ENCODE results near the gene MOCS1.

Gene MOCS1

GRCh38 chr6:39873439-39873838 lies 60.8 kb downstream of the MOCS1 start:
- Mint-ChIP-seq H3K9me3 (no peaks in the 10 kb centered on the region), H3K4me1 (ENCODE audit: low read depth) (no peaks in the 10 kb centered on the region), H3K36me3 (ENCODE audit: low read depth) (no peaks in the 10 kb centered on the region), H3K27me3 (peaks cover 5% of the 10 kb centered on the region), H3K27ac (no peak overlapping the region), H3K4me3 (no peak overlapping the region)
- no peak for DNase-seq

- Mint-ChIP-seq H3K27ac (no peak overlapping the region), H3K4me1 (ENCODE audit: low read depth) (no peaks in the 10 kb centered on the region), H3K27me3 (peaks cover 5% of the 10 kb centered on the region), H3K4me3 (no peak overlapping the region), H3K36me3 (ENCODE audit: low read depth) (no peaks in the 10 kb centered on the region), H3K9me3 (no peaks in the 10 kb centered on the region)
- no peak for DNase-seq
These were observed 63.3 kb downstream of the MOCS1 start for GRCh38 chr6:39870950-39871349.

- DNase-seq, result no peak
- no peak overlapping the region for H3K4me3 Mint-ChIP-seq
- H3K27me3 Mint-ChIP-seq, result peaks cover 10% of the 10 kb centered on the region
- H3K9me3 Mint-ChIP-seq, result no peaks in the 10 kb centered on the region
- H3K36me3 Mint-ChIP-seq (ENCODE audit: low read depth), result no peaks in the 10 kb centered on the region
- H3K4me1 Mint-ChIP-seq (ENCODE audit: low read depth), result no peaks in the 10 kb centered on the region
- no peak overlapping the region for H3K27ac Mint-ChIP-seq
These were observed 66.7 kb downstream of the MOCS1 start for GRCh38 chr6:39867592-39867991.

- Mint-ChIP-seq H3K27ac (no peak overlapping the region), H3K36me3 (ENCODE audit: low read depth) (no peaks in the 10 kb centered on the region), H3K4me1 (ENCODE audit: low read depth) (no peaks in the 10 kb centered on the region), H3K27me3 (peaks cover 10% of the 10 kb centered on the region), H3K9me3 (no peaks in the 10 kb centered on the region), H3K4me3 (no peak overlapping the region)
- DNase-seq, result peak; percentile 61
These were observed 69.0 kb downstream of the MOCS1 start for GRCh38 chr6:39865011-39865888.

- no peak overlapping the region for H3K27ac Mint-ChIP-seq
- no peaks in the 10 kb centered on the region for H3K4me1 Mint-ChIP-seq (ENCODE audit: low read depth)
- no peak for DNase-seq
- peaks cover 24% of the 10 kb centered on the region for H3K27me3 Mint-ChIP-seq
- no peak overlapping the region for H3K4me3 Mint-ChIP-seq
- H3K9me3 Mint-ChIP-seq, result no peaks in the 10 kb centered on the region
- no peaks in the 10 kb centered on the region for H3K36me3 Mint-ChIP-seq (ENCODE audit: low read depth)
These were observed 72.6 kb downstream of the MOCS1 start for GRCh38 chr6:39861663-39862062.

GRCh38 chr6:39859025-39859424 lies 75.2 kb downstream of the MOCS1 start:
- no peaks in the 10 kb centered on the region for H3K36me3 Mint-ChIP-seq (ENCODE audit: low read depth)

GRCh38 chr6:39855356-39855995 lies 78.8 kb downstream of the MOCS1 start:
- Mint-ChIP-seq H3K4me1 (ENCODE audit: low read depth) (no peaks in the 10 kb centered on the region), H3K4me3 (no peak overlapping the region), H3K36me3 (ENCODE audit: low read depth) (no peaks in the 10 kb centered on the region), H3K27me3 (peaks cover 21% of the 10 kb centered on the region), H3K9me3 (no peaks in the 10 kb centered on the region), H3K27ac (no peak overlapping the region)
- no peak for DNase-seq

More at GRCh38 chr6:39859025-39859424, 75.2 kb downstream of the MOCS1 start:
- Mint-ChIP-seq H3K9me3 (no peaks in the 10 kb centered on the region), H3K27me3 (peaks cover 18% of the 10 kb centered on the region), H3K4me3 (no peak overlapping the region), H3K4me1 (ENCODE audit: low read depth) (no peaks in the 10 kb centered on the region), H3K27ac (no peak overlapping the region)
- DNase-seq, result no peak
